Suppressor macrophage treated with lipopolysaccharide for 4 hours (primary cell): ENCODE measurements around the gene SURF1.

Experiments
- DNase-seq: peaks from one replicate; pipeline ENCODE4 v3.0.0-alpha.2; 2020

The SURF1 gene

DNA sequence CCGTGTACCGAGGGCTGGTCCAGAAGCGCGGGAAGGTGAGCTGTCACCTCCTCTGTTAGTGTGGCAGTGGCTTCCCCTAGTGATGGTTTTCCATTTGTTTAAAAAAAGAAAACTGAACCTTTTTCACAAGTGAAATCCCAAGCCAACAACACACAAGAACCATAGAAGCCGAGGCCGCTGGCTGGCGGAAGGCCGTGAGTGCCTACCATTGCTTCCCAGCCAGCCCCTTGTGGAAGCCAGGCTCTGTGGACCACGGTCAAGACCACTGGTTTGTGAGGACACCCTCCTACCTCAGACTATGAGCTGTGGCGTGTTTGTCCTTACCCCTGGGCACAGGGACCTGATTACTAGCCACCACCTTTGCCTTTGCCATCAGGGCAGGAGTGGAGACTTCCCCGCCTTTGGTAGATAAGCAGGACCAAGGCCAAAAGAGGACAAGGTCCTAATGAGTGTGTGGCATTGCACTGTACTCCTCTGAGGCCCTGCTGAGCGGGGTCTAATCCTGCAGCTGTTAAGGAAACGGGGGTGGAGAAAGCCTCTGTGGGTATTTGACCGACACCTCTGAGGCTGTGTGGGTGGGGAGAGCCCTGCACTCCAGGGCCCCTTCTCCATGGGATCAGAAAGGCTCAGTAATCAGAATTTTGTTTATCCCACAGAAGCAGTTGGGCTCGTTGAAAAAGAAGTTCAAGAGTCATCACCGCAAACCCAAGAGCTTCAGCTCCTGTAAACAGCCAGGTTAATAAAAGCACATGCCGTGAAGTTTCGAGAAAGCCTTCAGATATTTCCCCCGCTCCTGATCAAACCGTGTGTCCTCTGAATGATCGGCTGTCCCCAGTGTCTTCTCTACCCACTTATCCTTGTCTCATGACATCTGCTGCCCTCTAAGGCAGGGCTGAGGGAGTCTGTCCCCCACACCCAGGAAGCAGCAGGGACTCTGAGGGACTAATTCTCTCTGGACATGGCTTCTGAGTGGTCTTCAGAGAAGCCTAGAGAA, 4.4 kb upstream of the SURF1 start:
- no peak for DNase-seq

DNA sequence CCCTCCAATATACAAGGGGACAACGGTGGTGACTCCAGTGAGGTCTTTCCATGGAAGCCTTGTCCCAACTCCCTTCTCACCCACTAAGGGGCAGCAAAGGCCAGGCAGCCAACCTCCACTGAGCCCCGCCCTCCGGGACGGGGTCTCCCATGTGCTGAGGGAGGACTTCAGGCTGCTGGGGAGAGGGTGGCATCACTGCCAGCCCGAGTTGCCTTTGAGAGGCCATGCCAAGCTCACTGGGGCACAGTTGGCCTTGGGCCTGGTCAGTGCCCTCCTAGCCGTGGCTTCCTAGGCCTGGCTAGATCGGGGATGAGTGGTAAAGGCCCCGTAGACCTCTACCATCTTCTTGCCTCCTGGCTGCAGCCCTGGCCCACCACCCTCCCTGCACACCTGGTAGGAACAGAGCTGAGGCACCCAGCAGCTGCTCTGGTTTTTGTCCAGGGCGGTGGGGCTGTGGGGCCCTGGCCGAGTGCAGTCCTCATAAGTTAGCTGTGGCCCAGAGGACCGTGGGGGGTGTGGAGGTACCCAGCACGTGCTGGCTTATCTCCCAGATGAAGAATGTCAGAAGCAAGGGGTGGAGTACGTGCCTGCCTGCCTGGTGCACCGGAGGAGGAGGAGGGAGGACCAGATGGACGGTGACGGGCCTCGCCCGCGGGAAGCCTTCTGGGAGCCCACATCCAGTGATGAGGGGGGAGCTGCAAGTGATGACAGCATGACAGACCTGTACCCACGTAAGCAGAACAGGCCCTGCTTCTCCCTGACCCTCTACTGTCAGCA, 3.3 kb upstream of the SURF1 start:
- DNase-seq, result no peak

DNA sequence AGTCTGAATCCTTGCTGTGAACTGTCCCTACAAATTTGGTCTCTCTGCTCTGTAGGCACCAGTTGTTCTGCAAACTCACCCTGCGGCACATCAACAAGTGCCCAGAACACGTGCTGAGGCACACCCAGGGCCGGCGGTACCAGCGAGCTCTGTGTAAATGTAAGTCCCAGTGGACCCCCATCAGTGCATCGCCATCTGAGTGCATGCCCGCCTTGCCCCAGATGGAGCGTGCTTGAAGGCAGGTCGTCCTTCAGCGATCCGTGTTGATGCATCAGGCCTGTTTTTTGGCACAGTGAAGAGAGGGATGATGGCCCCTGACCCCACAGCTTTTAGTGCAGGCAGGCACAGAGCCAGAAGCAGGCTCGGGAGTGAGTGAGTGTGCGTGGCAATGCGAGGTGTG, 1.4 kb upstream of the SURF1 start:
- DNase-seq, result no peak

DNA sequence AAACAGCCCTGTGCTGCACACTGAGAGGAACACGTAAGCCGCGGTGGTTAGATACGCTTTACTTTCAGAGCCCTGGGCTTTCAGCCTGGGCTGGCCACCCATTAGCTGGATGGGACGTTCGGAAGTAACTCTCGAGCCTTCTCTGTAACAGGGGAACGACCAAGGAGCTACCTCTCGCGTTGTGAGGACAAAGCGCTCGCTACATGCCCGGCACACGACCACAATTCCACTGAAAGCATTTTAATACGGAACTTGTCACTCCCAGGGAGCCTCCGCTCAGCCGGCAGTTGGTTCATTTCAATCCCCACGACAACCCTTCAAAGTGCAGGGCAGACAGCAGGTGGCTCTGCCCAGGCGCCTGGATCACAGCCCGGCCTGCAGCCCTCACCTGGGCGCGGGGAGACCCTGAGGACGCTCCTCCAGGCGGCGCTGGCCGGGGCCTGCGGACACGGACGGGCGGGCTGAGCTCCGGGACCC, 368 bp downstream of the SURF1 start:
- no peak for DNase-seq

DNA sequence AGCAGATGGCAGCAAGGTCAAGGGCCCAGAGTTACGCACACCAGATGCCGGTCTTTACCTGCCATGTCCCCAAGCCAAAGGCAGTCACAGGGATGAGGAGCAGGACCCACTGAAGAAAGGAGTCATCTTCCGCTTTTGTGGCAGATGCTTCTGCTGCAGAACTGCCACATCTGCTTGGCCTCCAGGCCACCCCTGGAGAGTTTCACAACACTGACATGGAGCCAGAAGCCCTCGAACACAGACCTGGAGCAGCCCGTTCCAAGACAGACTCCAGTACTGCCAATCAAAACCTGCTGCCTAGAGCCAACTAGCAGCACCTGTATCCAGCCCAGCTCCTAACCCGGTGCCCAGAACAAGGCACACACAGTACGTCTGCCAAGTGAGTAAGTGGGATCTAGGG, 1.5 kb downstream of the SURF1 start:
- DNase-seq, result no peak

DNA sequence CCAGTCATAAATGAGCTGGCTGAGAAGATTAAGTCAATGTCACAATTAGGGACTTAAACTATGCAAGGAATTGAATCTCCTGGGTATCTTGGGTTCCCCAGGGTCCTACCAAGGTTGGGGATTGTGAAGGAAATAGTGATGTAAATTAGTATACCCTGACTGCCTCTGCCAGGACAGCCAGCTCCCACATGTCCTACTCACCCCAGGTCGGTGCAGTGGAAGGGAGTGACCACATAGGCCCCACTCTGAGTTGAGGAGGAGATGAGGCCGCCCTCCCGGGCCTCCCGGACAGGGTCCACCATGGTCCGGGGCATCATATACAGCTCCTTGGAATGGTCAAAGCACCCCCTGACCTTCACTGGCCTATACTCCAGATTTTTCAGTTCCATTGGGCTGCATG, 2.7 kb downstream of the SURF1 start:
- no peak for DNase-seq

DNA sequence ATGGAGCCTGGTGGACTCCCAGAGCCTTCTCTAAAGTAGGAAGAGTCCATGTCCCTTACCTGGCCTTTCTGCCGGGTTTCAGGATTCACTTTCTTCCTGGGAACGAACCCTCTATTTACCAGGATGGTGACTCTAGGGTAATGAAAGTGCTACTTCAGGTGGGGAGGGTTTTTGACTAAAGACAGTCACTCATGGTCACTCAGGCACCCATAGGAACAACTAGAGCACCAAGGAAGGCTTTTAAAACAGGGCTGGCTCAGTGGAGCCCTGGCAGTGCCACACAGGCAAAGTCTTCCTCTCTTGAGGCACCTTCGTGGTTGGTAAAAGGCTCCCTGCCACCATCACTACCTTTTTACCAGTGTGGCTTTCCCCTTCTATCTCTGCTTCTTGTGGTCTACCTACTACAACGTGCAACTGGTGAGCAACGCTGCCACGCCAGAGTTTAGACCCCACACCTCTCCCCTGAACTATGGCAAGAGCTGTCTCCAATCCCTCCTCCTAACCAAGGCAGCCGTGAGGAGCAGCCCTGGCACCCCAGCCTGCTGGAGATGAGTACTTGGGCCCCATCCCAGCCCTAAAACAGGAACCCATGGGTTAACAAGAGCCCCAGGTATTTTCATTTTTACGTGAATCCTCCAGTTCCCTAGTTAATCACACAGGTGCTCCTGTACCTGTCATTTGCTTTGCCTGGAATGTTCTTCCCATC, 3.5 kb downstream of the SURF1 start:
- no peak for DNase-seq

DNA sequence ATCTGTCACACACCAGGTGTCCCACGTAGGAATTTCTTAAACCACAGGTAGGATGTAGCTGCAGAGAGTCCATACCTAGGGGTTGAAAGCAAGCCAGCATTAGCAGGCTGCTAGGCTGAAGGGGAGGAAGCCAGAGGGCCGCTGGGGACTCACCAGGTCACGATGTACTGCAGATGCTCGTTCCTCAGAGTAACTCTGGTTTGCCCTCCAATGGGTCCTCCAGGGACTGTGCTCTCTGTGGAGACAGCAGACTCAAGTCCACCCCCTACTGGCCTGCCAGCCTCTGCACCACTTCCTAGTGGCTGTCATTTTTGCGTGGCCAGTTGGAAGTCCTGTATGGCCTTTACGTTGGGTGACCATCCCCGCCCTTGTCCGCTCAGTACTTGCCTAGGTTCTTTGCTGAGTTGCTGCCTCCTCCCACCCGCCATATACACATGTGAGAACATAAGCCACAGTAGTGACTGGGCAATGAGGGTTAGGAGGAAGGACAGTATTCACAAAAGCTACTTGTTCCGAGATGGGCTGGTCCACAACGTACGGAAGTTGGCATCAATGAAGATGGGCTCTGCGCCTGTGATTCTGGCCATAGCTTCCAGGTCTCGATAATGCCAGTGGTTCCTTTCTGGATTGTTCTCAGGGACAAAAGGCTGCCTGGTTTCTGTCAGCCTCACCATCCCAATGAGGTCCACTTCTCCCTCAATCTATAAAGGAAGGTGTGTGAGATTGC, 4.2 kb downstream of the SURF1 start:
- peak; percentile 68 for DNase-seq

DNA sequence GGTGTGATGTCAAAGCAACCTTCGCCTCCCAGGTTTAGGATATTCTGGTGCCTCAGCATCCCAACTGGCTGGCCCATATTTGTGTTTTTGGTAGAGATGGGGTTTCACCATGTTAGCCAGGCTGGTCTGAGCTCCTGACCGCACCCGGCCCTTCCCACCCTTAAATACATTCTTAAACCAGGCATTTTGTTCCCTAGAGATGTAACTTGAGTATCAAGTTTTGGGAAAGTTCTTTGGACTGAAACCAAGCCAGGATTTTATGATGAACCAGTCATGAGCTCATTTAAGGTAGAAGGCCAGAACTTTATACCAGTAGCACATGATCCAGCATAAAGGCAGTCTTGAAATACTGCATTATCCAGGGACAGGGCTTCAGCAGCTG, 4.8 kb downstream of the SURF1 start:
- DNase-seq, result no peak

DNA sequence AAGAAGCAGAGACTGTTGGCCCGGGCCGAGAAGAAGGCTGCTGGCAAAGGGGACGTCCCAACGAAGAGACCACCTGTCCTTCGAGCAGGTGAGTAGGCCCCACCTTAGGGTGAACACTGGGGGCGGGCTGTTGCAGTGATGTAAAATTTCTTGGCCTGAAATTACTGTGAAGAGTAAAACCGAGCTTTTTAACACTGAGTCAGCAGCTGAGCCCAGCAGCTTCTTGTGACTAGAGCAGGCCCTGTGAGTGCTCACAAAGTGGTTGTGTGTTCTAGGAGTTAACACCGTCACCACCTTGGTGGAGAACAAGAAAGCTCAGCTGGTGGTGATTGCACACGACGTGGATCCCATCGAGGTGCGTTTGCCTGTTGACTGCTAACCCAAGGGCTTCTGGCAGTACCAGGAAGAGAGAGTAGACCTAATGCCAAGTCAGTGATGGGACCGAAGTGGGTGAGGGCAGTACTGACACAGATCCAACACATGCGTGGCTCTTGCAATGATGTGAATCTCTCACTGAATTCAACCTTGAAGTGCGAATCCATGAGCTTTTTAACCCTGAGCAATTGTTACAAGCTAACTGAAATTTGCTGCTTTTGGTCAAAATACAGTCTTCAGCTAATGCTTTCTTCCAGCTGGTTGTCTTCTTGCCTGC, 6.2 kb downstream of the SURF1 start:
- no peak for DNase-seq

DNA sequence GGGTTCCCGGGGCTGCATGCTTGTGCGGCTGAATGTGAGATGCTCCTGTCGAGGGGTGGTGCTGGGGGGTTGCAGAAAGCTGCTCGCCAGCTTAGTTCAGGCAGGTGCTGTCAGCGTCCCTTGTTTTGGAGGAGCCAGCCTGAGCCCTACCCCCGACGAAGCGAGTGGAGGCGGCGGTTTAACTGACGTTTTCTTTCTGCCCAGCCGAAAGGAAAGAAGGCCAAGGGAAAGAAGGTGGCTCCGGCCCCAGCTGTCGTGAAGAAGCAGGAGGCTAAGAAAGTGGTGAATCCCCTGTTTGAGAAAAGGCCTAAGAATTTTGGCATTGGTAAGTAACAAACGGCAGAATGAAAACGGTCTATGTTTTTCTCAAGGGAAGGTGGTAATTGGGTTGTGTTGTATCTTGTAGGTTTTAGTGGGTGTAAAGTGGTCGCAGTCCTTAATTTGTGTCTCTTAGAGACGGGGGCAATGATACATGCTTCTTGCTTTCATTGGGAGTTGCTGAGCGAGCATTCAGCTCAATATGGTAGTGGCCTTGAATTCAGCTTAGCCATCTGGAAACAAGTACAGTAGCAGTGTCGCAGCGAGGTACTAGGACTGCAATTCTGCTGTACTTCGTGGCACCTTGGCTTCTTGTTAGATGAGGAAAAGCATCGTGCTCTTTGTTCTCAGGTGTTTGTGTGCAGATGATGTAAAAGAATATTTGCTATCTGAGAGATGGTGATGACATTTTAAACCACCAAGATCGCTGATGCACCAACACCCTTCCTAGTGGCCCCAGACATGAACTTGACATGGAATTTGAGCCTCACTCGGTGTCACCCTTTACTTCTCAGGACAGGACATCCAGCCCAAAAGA, 7.3 kb downstream of the SURF1 start:
- DNase-seq, result no peak

DNA sequence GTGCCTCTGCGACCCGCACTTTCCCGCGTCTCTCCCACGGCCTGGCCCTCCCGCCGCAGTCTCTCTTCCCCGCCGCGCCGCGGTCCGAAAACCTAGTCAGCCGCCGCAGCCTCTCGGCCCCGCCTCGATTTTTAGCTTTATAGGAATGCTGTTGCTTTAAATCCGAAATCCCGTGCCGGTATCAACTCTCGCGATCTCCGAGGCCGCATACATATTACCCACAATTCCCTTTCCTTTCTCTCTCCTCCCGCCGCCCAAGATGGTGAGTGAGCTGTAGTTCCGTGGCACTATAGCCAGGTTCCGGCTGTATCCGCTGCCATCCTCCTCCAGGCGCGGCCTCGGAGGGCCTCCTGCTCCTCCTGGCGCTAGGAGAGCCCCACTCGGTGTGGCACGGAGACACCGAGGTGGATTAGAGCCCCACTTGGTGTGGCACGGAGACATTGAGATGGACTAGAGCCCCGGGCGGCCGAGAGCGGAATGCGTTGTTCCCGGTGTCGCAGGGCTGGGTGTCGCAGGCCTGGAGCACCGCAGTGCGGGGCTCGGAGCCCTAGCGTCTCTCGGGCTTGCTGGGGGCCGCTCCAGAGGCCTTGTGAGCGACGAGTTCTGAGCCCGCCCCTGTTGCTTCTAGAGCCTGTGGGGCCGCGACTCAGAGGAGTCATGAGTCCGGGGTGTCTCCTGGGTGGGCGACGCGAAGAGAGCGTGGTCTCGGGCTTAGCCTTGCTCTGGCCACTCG, 8.1 kb downstream of the SURF1 start, which contains the start of the genes MED22 and RPL7A:
MED22 (minus strand) TSS at position 147 of the 733 bp plus-strand sequence. CDS start 1,469 bp downstream, outside the sequence.
RPL7A (plus strand) TSS at position 234 of the 733 bp plus-strand sequence; CDS start at position 260, 26 bp downstream.
- peak; percentile 97 for DNase-seq

DNA sequence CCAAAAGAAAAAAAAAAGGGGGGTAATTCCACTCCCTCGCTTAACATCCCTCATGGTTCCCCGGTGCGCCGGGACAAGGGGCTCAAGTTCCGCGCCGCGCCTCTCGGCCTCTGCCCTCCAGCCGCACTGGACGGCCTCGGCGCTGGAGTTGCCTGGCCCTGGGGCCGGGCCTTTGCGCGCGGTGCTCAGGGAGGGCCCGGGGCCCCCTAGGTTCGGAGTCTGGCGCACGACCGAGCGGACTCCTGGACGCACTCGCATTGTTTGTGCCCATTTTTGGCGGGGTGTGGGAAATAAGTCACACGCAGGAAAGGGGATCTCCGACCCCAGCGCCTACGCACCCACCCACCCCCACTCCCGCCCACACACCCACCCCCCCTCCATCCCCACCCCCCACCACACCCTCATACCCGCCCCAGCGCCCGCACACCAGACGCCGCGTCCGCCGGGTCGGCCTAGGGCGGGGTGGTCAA, 8.7 kb downstream of the SURF1 start:
- peak; percentile 41 for DNase-seq

DNA sequence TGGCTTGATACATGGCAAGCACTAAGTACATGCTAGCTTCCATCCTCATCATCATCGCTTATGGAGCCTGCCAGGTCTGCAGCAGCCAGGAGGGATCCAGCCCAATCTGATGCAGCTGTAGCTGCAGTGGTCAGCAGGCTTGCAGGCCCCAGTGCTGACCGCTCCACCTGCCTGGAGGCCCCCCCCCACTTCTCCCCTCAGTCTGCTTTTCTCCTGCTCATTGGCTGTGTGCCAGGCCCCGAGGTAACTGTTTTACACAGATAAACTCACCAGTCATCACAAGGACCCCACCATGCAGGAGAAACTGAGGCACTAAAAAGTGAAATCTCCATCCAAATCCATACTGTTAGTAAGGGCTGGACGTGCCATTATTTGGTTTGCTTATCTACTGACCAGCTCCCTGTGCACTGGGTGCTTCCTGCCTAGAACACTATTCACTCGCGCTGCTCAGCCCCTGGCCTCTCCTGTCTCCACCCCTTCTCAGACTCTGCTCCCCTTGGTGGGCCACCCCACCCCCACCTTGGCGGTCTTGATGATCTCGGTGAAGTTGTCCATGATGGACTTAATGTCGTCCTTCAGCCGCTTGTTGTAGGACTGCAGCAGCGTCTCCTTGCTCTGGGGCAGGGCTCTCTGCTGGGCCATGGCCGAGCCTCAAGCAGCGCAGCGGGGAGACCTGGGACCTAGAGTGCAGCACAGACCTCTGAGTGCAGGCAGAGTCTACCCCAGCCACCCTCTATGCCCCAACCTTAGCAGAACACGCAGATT, 10.1 kb downstream of the SURF1 start:
- DNase-seq, result no peak

DNA sequence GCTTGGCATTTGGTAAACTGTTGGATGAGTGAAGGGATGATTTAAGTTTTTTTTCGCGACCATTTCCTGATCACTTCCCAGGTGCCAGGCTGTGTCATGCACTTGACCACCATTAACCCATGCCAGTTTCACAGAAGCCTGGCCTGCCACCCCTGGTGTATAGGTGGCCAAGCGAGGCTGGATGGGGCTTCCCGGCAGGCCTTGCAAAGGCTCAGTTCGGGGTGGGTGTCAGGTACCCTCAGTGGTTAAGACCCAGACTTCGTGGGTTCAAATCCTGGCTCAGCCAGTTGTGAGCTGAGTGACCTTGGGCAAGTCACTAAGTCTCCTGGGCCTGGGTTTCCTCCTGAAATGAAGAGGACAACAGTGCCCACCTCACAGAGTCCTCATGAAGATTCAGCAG, 10.7 kb downstream of the SURF1 start:
- DNase-seq, result no peak

DNA sequence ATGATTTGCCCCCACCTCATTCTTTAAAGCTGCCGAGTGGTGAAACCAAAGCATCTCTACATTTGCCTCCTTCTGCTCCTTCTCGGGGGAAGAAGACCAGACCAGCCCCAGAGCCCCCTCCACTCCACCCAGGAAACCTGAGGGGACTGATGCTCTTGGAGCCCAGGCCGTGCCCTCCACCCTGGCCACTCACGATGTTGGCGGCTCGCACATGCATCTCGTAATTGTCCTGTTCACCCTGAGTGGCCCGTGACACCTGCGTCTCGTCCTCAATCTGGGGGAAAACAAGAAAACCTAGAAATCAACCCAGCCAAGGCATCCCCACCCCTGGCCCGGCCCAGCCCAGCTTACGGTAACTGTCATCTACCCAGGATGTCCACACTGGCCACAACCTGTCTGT, 11.3 kb downstream of the SURF1 start:
- DNase-seq, result no peak

DNA sequence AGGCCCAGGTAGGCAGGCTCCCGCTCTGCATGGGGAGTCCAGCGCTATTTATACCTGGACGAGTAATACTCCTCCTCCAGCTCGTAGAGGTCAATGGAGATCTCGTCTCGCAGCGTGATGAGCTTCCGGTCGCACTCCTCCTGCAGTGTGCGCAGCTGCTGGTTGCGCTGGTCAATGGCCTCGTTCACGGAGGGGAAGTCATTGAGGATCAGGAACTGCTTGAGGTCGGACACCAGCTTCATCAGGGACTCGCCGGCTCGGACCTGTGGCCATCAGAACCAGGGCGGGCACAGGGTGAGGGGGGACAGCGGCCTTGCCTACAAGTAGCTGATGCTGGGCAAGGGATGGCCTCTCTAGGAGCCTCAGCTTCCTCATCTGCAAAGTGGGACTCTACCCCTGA, 12.2 kb downstream of the SURF1 start:
- DNase-seq, result no peak

DNA sequence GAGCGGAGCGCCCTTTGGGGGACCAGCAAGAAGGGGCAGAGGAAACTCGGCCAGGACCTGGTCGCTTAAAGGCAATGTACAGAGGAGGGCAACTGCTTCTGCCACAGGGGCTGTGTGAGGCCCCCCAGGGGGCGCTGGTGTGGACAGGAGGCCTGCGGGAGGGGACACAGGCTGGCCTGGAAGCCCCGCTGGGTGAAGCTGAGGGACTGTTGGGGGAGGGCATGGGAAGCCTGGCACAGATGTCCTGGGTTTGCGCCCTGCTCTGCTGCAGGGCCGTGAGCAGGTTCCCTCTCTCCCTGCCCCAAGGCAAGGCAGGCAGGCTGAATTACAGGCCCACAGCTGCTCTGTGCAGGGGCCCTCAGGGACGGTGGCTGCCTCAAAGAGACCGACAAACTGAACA, 13.7 kb downstream of the SURF1 start:
- DNase-seq, result no peak

DNA sequence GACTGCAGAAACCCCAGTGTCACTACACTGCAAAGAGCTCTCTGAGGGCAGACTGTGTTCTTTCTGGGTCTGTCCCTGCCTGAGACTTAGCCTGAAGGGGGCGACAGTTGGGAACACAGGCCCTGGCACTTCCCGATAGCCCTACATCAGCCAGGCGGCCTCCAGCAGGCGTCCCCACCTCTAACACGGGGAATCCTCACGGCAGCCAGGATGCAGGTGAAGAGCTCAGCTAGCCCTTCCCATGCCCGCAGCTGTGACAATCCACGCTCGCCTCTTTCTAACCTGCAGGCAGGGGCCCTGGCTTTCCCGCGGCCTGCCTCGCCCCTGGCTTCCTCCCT, 14.2 kb downstream of the SURF1 start:
- no peak for DNase-seq
